ENCODE data around the gene RNF187.

Gene RNF187

DNA sequence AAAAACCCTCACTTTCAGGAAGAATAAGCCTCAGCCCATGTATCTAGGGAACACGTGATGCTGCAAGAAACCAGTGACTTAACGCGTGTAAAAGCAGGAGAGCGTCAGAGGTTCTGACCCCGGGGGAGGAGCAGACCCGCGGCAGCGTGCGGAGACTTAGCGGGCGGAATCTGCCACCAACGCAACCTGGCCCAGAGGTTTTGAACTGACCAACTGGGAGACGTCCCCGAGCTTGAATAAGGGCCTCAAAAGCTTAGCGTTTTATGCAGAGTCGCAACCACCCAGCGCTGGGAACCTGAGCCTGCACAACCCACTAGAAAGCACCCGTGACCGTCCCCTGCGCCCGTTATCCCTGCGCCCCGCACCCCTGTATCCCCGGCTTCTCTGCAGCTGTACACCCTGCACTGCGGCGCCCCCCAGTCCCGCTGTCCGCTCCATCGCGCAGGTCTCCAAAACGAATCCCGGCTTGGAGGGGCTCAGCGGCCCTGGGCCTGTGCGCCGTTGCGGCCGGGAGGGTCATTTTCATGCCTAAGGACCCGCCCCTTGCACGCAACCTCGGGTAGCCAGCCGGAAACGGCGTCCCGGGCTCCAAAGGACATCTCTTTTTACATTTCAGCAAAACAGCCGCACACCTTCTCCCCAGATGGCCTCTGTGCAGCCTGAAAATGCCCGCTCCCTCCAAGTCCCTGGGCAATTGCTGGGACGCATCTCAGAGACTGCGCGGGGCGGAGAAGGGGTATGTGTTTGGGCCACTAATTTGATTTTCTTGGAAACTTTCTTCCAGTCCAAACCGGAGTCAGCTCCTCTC is 41.1 kb upstream of the RNF187 start:
- Histone ChIP-seq H3K36me3 (ENCODE audit: insufficient read depth, low read length) (no peaks in the 10 kb centered on the region), H3K79me2 (ENCODE audit: insufficient read depth, low read length) (no peaks in the 10 kb centered on the region), H3K27ac (ENCODE audit: low read length) (no peak overlapping the region), H3K4me3 (ENCODE audit: low read depth in 1 of 2, low read length in 2 of 2) (no peak overlapping the region), H3K4me1 (ENCODE audit: insufficient read depth, low read length) (no peaks in the 10 kb centered on the region), H3K27me3 (ENCODE audit: insufficient read depth, low read length, poor library complexity) (peaks cover 7% of the 10 kb centered on the region), H4K20me1 (ENCODE audit: insufficient read depth, low read length) (no peaks in the 10 kb centered on the region), H3K9me3 (ENCODE audit: insufficient read depth, low read length, severe bottlenecking) (no peaks in the 10 kb centered on the region), H3K9ac (ENCODE audit: low read depth, low read length) (no peak overlapping the region), H2AFZ (ENCODE audit: low read depth, low read length) (no peak overlapping the region), H3K4me2 (ENCODE audit: insufficient read depth, low read length) (no peak overlapping the region)
- DNase-seq = no peak
- TF ChIP-seq, protein P1, sequence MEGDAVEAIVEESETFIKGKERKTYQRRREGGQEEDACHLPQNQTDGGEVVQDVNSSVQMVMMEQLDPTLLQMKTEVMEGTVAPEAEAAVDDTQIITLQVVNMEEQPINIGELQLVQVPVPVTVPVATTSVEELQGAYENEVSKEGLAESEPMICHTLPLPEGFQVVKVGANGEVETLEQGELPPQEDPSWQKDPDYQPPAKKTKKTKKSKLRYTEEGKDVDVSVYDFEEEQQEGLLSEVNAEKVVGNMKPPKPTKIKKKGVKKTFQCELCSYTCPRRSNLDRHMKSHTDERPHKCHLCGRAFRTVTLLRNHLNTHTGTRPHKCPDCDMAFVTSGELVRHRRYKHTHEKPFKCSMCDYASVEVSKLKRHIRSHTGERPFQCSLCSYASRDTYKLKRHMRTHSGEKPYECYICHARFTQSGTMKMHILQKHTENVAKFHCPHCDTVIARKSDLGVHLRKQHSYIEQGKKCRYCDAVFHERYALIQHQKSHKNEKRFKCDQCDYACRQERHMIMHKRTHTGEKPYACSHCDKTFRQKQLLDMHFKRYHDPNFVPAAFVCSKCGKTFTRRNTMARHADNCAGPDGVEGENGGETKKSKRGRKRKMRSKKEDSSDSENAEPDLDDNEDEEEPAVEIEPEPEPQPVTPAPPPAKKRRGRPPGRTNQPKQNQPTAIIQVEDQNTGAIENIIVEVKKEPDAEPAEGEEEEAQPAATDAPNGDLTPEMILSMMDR (IDR thresholded peaks at IDR 0.05; ENCODE audit: borderline replicate concordance, extremely low read depth, low read length, poor library complexity, severe bottlenecking) = no peak
- no peak for TF ChIP-seq EZH2 (IDR thresholded peaks at IDR 0.05; ENCODE audit: borderline replicate concordance, low read depth, low read length, severe bottlenecking)
- no peak for ATAC-seq (ENCODE audit: insufficient read depth, low read depth)

DNA sequence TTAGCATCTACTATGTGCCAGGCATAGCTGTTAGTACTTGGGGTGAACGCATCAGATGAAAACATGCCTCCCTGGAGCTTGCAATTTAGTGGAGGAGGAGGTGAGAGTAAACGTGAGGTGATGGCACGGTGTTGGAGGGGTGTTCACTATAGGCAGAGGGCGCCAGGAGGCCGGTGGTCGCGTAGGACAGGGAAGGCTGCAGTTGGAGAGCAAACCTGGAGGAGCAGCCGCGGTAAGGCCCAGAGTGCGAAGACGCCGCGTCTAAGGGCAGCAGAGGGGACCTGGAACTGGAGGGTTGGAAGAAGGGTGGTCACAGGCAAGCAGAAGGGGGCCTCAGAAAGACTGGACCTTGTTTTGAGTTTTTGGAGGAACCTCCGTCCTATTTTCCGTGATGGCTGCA is 40.3 kb upstream of the RNF187 start:
- H3K4me1 ChIP-seq (ENCODE audit: insufficient read depth, low read length) = no peaks in the 10 kb centered on the region
- H3K9me3 ChIP-seq (ENCODE audit: insufficient read depth, low read length, severe bottlenecking) = no peaks in the 10 kb centered on the region
- no peak overlapping the region for H3K9ac ChIP-seq (ENCODE audit: low read depth, low read length)
- H2AFZ ChIP-seq (ENCODE audit: low read depth, low read length) = no peak overlapping the region
- H4K20me1 ChIP-seq (ENCODE audit: insufficient read depth, low read length) = no peaks in the 10 kb centered on the region
- H3K27me3 ChIP-seq (ENCODE audit: insufficient read depth, low read length, poor library complexity) = peaks cover under 1% of the 10 kb centered on the region
- ATAC-seq (ENCODE audit: insufficient read depth, low read depth) (no peak), DNase-seq (no peak)
- TF ChIP-seq, protein P1 (IDR thresholded peaks at IDR 0.05; ENCODE audit: borderline replicate concordance, extremely low read depth, low read length, poor library complexity, severe bottlenecking) = no peak
- H3K4me2 ChIP-seq (ENCODE audit: insufficient read depth, low read length) = no peak overlapping the region
- no peak overlapping the region for H3K4me3 ChIP-seq (ENCODE audit: low read depth in 1 of 2, low read length in 2 of 2)
- no peaks in the 10 kb centered on the region for H3K36me3 ChIP-seq (ENCODE audit: insufficient read depth, low read length)
- no peak overlapping the region for H3K27ac ChIP-seq (ENCODE audit: low read length)
- no peaks in the 10 kb centered on the region for H3K79me2 ChIP-seq (ENCODE audit: insufficient read depth, low read length)

DNA sequence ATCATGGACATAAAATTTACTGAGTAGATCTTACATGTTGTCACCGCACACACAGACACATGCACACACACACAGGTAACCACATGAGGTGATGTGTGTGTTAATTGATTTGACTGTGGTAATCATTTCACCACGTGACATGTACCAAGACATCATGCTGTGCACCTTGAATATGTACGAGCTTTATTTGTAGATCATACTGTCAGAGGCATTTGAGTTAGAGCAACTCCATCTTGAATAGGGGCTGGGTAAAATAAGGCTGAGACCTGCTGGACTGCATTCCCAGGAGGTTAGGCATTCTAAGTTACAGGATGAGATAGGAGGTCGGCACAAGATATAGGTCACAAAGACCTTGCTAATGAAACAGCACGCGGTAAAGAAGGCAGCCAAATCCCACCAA is 38.8 kb upstream of the RNF187 start:
- Histone ChIP-seq H2AFZ (ENCODE audit: low read depth, low read length) (no peak overlapping the region), H3K27ac (ENCODE audit: low read length) (no peak overlapping the region), H4K20me1 (ENCODE audit: insufficient read depth, low read length) (no peaks in the 10 kb centered on the region), H3K4me3 (ENCODE audit: low read depth in 1 of 2, low read length in 2 of 2) (no peak overlapping the region), H3K36me3 (ENCODE audit: insufficient read depth, low read length) (no peaks in the 10 kb centered on the region), H3K79me2 (ENCODE audit: insufficient read depth, low read length) (no peaks in the 10 kb centered on the region), H3K27me3 (ENCODE audit: insufficient read depth, low read length, poor library complexity) (no peaks in the 10 kb centered on the region), H3K9me3 (ENCODE audit: insufficient read depth, low read length, severe bottlenecking) (no peaks in the 10 kb centered on the region), H3K4me1 (ENCODE audit: insufficient read depth, low read length) (no peaks in the 10 kb centered on the region), H3K9ac (ENCODE audit: low read depth, low read length) (no peak overlapping the region), H3K4me2 (ENCODE audit: insufficient read depth, low read length) (no peak overlapping the region)
- no peak for DNase-seq
- ATAC-seq (ENCODE audit: insufficient read depth, low read depth) = no peak
- TF ChIP-seq EZH2 (IDR thresholded peaks at IDR 0.05; ENCODE audit: borderline replicate concordance, low read depth, low read length, severe bottlenecking) = no peak
- TF ChIP-seq, protein P1 (IDR thresholded peaks at IDR 0.05; ENCODE audit: borderline replicate concordance, extremely low read depth, low read length, poor library complexity, severe bottlenecking) = no peak

Measured in DND-41 (cell line).